ENCODE measurements around the gene IGSF8. TPM values are rescaled to one million over a fixed set of nuclear protein-coding genes. Genes with fewer than 3 reads are reported as not detected.
A peak's percentile ranks its signal among the peaks of the same experiment; 100 is the strongest.

IGSF8 gene, protein sequence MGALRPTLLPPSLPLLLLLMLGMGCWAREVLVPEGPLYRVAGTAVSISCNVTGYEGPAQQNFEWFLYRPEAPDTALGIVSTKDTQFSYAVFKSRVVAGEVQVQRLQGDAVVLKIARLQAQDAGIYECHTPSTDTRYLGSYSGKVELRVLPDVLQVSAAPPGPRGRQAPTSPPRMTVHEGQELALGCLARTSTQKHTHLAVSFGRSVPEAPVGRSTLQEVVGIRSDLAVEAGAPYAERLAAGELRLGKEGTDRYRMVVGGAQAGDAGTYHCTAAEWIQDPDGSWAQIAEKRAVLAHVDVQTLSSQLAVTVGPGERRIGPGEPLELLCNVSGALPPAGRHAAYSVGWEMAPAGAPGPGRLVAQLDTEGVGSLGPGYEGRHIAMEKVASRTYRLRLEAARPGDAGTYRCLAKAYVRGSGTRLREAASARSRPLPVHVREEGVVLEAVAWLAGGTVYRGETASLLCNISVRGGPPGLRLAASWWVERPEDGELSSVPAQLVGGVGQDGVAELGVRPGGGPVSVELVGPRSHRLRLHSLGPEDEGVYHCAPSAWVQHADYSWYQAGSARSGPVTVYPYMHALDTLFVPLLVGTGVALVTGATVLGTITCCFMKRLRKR
- total RNA-seq = 10 to 100 TPM; 18.8 to 22.1 TPM
- long read RNA-seq, transcript IGSF8-201 (7 exons, 2,343 nt) = major isoform, 9 of 22 reads
- long read RNA-seq, partial matches to known transcripts = 3 of 22 reads
- long read RNA-seq, other reads (novel, unspliced or antisense) = 9 of 22 reads

DNA sequence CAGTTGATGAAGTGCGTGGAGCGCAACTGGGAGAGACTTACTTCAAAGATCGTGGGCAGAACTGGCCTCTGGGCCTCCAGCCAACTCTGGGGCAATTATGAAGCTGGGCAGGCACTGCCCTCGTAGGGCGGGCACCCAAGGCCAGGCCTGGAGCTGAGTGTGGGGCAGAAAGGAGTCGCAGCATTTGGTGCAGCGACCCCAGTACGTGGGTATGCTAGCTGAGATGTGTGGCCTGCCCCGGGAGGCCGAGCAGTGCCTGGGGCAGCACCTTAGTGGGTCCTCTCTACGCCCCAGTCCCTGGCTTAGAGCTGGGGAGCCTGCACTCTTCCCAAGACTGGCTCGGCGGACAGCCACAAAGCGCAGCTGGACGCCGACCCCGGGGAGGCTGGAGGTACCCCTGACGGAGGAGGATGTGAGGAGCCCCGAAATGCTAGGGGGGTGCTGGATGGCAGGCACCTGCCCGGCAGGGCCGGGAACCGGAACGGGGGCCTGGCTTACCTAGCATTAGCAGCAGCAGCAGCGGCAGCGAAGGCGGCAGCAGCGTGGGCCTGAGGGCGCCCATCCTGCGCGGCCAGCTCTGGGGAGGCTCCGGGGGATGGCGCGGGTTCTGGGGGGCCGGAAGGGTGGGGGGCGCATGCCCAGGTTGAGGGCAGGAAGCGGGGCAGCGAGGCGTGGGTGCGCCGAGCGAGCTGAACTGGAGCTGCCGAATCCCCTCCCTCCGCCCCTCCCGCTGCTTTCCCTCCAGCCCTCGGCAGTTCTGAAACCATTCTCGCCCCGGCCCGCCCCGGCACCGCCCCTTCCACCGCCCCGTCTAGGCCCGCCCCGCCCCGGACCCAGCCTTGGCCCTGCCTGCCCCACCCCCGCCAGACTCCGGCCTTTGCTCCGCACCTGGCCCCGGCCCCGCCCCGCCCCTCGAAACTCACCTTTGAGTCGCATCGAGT lies at the start of gene IGSF8:
IGSF8 (minus strand) TSS at position 709 of the 941 bp plus-strand sequence; CDS start at position 562, 147 bp downstream.
- intact Hi-C loops (cut with DNase I) = loop anchor here (5.0 to 10.0 kb wide), 2 partner anchors 157 to 244 kb away; partner anchors contain the start of genes COPA (in 1 of the 2) and NCSTN (in 1 of the 2)
- DNase-seq = peak; percentile 92
- peak; percentile 76 to 83 for ATAC-seq

GRCh38 chr1:160148121-160148520 lies 49.7 kb upstream of the IGSF8 start:
- DNase-seq (no peak), ATAC-seq (peak in 1 of 2 donors; percentile 50)
- intact Hi-C loops (cut with DNase I) = no loop called here

DNA sequence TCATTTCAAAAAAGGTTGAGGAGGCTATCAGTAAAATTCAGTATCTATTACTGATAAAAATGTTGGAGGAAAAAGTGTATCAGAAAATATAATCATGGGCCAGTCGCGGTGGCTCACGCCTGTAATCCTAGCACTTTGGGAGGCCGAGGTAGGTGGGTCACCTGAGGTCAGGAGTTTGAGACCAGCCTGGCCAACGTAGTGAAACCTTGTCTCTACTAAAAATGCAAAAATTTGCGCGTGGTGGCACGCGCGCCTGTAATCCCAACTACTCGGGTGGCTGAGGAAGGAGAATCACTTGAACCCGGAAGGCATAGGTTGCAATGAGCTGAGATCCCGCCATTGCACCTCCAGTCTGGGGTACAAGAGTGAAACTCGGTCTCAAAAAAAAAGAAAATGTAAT lies 47.7 kb upstream of the IGSF8 start:
- DNase-seq = no peak
- intact Hi-C loops (cut with DNase I) = no loop called here
- ATAC-seq = no peak

- intact Hi-C loops (cut with DNase I) = no loop called here
- DNase-seq = no peak
- ATAC-seq = no peak
Observed at GRCh38 chr1:160144921-160145320, 46.5 kb upstream of the IGSF8 start.

DNA sequence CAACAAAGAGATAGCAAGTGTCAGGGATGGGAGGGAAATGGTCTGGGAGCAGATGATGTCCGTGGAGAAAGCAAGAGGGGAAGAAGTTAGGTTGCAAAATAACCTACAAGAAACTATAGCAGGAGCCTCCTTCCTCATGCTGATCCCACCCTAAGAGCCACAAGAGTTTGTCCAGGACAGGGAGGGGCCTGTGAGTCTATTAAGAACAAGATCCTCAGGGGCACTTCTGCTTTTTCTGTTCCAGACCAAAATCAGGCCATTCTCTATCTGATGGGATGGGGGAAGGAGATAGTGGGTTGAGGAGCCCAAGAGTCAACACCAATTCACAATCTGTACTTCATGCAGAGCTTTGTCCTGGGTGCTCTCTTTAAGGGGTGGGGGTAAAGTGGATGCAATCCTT lies 45.3 kb upstream of the IGSF8 start:
- DNase-seq (no peak), ATAC-seq (no peak)
- intact Hi-C loops (cut with DNase I) = no loop called here

GRCh38 chr1:160139840-160140239 lies 41.4 kb upstream of the IGSF8 start:
- no peak for ATAC-seq
- DNase-seq = no peak

DNA sequence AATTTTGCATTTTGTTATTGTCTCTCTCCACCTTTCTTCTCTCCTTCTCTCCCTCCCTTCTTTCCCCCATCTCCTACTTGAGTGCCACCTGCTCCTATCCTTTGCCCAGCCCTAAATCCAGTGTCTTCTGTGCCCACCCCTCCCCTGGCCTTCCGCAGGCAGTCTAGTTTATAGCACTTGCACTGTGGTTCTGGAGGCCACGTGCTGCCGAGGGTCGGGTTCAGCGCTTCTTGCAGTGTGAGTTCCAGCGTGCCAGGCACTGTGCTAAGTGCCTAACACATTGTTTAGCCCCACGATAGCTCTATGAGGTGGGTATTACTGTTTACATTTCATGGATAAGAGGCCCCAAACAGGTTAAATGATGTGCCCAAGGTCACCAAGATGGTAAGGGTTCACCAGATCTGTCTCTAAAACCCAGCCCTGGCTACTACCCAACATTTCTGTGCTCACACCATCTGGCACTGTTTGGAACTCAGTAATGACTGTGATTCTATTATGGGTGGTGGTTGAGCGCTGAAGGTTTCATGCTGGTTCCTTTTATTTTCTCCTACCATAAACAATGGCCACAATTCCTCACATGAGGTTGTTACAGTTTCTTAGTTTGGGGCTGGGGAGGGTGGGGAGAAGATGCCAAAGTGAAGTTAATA lies 38.9 kb upstream of the IGSF8 start:
- intact Hi-C loops (cut with DNase I) = no loop called here
- DNase-seq = no peak
- ATAC-seq = peak in 1 of 2 donors; percentile 32

More at GRCh38 chr1:160139840-160140239, 41.4 kb upstream of the IGSF8 start:
- intact Hi-C loops (cut with DNase I) = no loop called here

DNA sequence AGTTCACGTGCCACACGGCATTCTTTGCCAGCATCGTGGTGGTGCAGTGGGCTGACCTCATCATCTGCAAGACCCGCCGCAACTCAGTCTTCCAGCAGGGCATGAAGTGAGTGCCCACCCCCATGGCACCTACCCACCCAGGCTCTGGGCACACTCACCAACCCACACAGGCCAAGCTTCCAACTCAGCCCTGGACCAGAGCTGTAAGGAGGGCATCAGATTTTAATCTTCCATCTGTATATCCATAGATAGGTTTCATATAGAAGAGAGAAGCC lies 38.4 kb upstream of the IGSF8 start:
- no peak for ATAC-seq
- no peak for DNase-seq
- intact Hi-C loops (cut with DNase I) = no loop called here

DNA sequence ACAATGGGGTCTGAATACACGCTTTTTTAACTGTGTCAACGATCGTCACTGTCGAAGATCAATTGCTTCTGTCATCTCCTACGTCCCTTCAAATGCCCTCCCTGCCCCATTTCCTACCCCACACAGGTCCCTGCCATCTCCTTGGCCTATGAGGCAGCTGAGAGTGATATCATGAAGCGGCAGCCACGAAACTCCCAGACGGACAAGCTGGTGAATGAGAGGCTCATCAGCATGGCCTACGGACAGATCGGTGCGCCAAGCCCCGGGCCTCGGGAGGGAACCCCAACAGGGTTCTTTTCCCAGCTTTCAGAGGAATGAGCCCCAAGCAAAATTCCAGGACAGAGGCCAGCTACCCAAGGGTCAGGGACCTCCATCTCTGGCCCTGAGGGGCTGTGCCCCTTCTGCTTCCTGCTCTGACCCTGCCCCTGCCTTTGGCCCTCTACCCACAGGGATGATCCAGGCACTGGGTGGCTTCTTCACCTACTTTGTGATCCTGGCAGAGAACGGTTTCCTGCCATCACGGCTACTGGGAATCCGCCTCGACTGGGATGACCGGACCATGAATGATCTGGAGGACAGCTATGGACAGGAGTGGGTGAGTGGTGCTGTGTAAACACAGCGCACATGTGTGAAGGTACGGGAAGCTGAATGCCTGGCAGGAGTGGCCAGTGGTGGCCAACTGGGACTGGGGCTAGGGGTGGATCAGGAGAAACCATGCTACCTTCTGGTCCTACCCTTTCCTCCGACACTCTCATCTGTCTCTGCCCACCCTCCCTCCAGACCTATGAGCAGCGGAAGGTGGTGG lies 37.9 kb upstream of the IGSF8 start:
- intact Hi-C loops (cut with DNase I) = no loop called here
- ATAC-seq = no peak
- DNase-seq = no peak

DNA sequence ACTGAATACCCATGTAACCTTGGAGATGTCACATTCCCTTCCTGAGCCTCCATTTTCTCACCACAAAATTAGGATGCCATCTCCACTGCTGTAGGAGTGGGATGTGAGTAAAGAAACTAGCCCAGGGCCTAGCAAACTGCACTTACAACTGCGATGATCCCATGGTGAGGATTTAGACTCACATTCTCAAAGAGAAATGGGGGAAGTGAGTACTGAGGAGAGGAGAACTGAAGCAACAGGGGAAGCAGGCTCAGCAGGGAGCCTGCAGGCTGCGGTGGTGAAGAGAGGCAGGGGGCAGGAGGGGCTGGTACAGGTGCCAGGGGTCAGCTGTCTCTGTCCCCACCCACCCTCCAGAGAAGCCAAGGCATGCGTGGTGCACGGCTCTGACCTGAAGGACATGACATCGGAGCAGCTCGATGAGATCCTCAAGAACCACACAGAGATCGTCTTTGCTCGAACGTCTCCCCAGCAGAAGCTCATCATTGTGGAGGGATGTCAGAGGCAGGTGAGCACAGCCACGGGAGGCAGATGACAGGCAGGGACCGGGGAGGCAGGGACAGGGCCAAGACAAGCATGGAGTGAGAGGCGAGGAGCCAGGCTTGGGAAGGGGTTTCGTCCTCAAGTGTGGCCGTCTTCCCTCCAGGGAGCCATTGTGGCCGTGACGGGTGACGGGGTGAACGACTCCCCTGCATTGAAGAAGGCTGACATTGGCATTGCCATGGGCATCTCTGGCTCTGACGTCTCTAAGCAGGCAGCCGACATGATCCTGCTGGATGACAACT lies 36.6 kb upstream of the IGSF8 start:
- DNase-seq (no peak), ATAC-seq (no peak)
- intact Hi-C loops (cut with DNase I) = no loop called here

GRCh38 chr1:160133990-160134770 lies 35.8 kb upstream of the IGSF8 start:
- ATAC-seq (no peak), DNase-seq (no peak)
- intact Hi-C loops (cut with DNase I) = no loop called here

GRCh38 chr1:160131803-160132565 lies 33.6 kb upstream of the IGSF8 start:
- ATAC-seq (peak; percentile 77 to 91), DNase-seq (peak; percentile 60)
- intact Hi-C loops (cut with DNase I) = no loop called here

DNA sequence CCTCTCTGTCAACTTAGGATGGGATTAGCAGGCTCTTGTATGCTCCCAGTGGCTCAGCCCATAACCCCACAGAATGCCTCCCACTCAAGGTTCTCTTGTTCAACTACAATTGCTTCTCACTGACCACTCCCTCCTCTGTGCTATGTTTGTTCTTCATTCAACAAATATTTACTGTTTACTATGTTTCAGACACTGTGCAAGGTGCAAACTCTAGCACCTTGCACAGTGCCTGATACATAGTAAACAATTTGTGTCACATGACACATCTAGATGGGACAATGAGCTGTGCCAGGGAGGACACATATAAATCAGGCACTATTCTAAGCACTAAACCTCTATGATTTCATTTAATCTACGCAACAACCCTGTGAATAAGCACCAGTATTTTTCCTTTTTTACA lies 32.5 kb upstream of the IGSF8 start:
- no peak for ATAC-seq
- intact Hi-C loops (cut with DNase I) = no loop called here

GRCh38 chr1:160130486-160130885 lies 32.1 kb upstream of the IGSF8 start:
- ATAC-seq = no peak
- intact Hi-C loops (cut with DNase I) = no loop called here
- DNase-seq = no peak

More for the DNA sequence above, 32.5 kb upstream of the IGSF8 start:
- DNase-seq = no peak

DNA sequence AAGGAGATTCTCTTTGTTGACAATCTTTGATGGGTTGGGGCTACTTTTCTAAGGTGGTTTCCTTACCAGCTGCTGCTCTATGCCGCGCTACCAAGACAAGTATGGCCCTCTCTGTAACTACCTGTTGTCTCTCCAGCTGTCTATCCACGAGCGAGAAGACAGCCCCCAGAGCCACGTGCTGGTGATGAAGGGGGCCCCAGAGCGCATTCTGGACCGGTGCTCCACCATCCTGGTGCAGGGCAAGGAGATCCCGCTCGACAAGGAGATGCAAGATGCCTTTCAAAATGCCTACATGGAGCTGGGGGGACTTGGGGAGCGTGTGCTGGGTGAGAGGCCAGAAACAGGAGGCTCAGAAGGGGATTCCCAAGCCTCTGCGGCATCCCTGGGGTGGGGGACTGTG lies 31.5 kb upstream of the IGSF8 start:
- ATAC-seq (no peak), DNase-seq (no peak)
- intact Hi-C loops (cut with DNase I) = no loop called here

GRCh38 chr1:160129558-160129957 lies 31.1 kb upstream of the IGSF8 start:
- ATAC-seq = no peak
- no peak for DNase-seq
- intact Hi-C loops (cut with DNase I) = no loop called here

All from left cardiac atrium (tissue), 4 donors.